ENCODE results near the gene TMED3.

TMED3 gene

GRCh38 chr15:79307251-79307650, 3.7 kb upstream of the TMED3 start:
- H3K79me2 ChIP-seq (ENCODE audit: control insufficient read depth, low read length): peaks cover 13% of the 10 kb centered on the region
- peaks cover 17% of the 10 kb centered on the region for H3K4me1 ChIP-seq (ENCODE audit: control insufficient read depth, low read length)
- no peaks in the 10 kb centered on the region for H3F3A ChIP-seq (ENCODE audit: control insufficient read depth, insufficient read depth)
- H3K27me3 ChIP-seq (ENCODE audit: control insufficient read depth, low read length): peaks cover 42% of the 10 kb centered on the region
- no peak overlapping the region for H3K4me2 ChIP-seq (ENCODE audit: low read length)
- no peaks in the 10 kb centered on the region for H4K20me1 ChIP-seq (ENCODE audit: control insufficient read depth, insufficient read depth, low read depth, low read length)
- no peak for TF ChIP-seq EZH2phosphoT487 (IDR thresholded peaks at IDR 0.05; ENCODE audit: borderline replicate concordance, low read length)
- TF ChIP-seq CTCF (IDR thresholded peaks at IDR 0.05; ENCODE audit: low read depth, low read length, poor library complexity, severe bottlenecking): no peak
- H3K36me3 ChIP-seq (ENCODE audit: control insufficient read depth, low read length): peaks cover 5% of the 10 kb centered on the region; the same call in 1 of the 2 replicates
- H3K9me2 ChIP-seq (replicated peaks; ENCODE audit: control insufficient read depth, low read length): no peaks in the 10 kb centered on the region
- no peak overlapping the region for H3K4me3 ChIP-seq (ENCODE audit: low read length)
- H3K9me3 ChIP-seq (ENCODE audit: control insufficient read depth, insufficient read depth, low read length): no peaks in the 10 kb centered on the region
- H3K27ac ChIP-seq (ENCODE audit: low read depth, low read length): no peak overlapping the region

- no peak overlapping the region for H3K27ac ChIP-seq (ENCODE audit: low read depth, low read length)
- H3K79me2 ChIP-seq (ENCODE audit: control insufficient read depth, low read length): peaks cover 28% of the 10 kb centered on the region
- TF ChIP-seq EZH2phosphoT487 (IDR thresholded peaks at IDR 0.05; ENCODE audit: borderline replicate concordance, low read length) (no peak), CTCF (IDR thresholded peaks at IDR 0.05; ENCODE audit: low read depth, low read length, poor library complexity, severe bottlenecking) (no peak)
- H3K4me3 ChIP-seq (ENCODE audit: low read length): no peak overlapping the region
- H3K36me3 ChIP-seq (ENCODE audit: control insufficient read depth, low read length): peaks cover 19% of the 10 kb centered on the region
- H3F3A ChIP-seq (ENCODE audit: control insufficient read depth, insufficient read depth): no peaks in the 10 kb centered on the region
- peaks cover 38% of the 10 kb centered on the region for H3K27me3 ChIP-seq (ENCODE audit: control insufficient read depth, low read length)
- H3K9me3 ChIP-seq (ENCODE audit: control insufficient read depth, insufficient read depth, low read length): no peaks in the 10 kb centered on the region
- H3K4me2 ChIP-seq (ENCODE audit: low read length): no peak overlapping the region
- H3K4me1 ChIP-seq (ENCODE audit: control insufficient read depth, low read length): peaks cover 27% of the 10 kb centered on the region
- H3K9me2 ChIP-seq (replicated peaks; ENCODE audit: control insufficient read depth, low read length): no peaks in the 10 kb centered on the region
- no peaks in the 10 kb centered on the region for H4K20me1 ChIP-seq (ENCODE audit: control insufficient read depth, insufficient read depth, low read depth, low read length)
Measured at GRCh38 chr15:79308874-79309273, 2.0 kb upstream of the TMED3 start.

DNA sequence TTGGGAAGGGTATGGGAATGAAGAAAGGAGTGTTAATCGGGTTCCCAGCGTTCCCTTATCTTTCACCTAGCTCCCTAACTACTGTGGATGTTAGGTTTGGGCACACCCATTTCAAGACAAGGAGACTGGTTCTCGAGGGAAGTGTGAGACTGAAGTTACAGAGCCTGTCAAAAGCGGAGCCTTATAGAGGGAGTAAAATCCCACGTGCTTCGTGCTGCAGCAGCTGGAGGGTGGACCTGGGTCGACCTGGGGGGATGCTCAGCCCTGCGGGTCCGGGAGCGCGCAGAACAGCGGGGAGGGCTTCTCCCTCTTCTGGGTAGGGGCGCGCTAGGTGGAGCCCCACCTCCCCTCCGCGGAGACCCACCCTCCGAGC, 314 bp upstream of the TMED3 start:
- peaks cover 31% of the 10 kb centered on the region for H3K27me3 ChIP-seq (ENCODE audit: control insufficient read depth, low read length)
- H3K79me2 ChIP-seq (ENCODE audit: control insufficient read depth, low read length): peaks cover 28% of the 10 kb centered on the region
- H3K9me2 ChIP-seq (replicated peaks; ENCODE audit: control insufficient read depth, low read length): no peaks in the 10 kb centered on the region
- no peak overlapping the region for H3K27ac ChIP-seq (ENCODE audit: low read depth, low read length)
- H3K4me3 ChIP-seq (ENCODE audit: low read length): peak overlapping the region; percentile 99
- no peaks in the 10 kb centered on the region for H3K9me3 ChIP-seq (ENCODE audit: control insufficient read depth, insufficient read depth, low read length)
- H3K36me3 ChIP-seq (ENCODE audit: control insufficient read depth, low read length): peaks cover 35% of the 10 kb centered on the region
- TF ChIP-seq EZH2phosphoT487 (IDR thresholded peaks at IDR 0.05; ENCODE audit: borderline replicate concordance, low read length) (no peak), CTCF (IDR thresholded peaks at IDR 0.05; ENCODE audit: low read depth, low read length, poor library complexity, severe bottlenecking) (no peak)
- H3K4me2 ChIP-seq (ENCODE audit: low read length): peak overlapping the region; percentile 77
- H3F3A ChIP-seq (ENCODE audit: control insufficient read depth, insufficient read depth): no peaks in the 10 kb centered on the region
- H4K20me1 ChIP-seq (ENCODE audit: control insufficient read depth, insufficient read depth, low read depth, low read length): no peaks in the 10 kb centered on the region
- peaks cover 27% of the 10 kb centered on the region for H3K4me1 ChIP-seq (ENCODE audit: control insufficient read depth, low read length)

All from DOHH2 (cell line).